Transverse colon (tissue), 4 donors: Measurements from ENCODE around the gene AZU1. TPM values are rescaled to one million over a fixed set of nuclear protein-coding genes. Genes with fewer than 3 reads are reported as not detected.
A peak's percentile ranks its signal among the peaks of the same experiment; 100 is the strongest.

ENCODE experiments used
- DNase-seq: peaks from one replicate; pipeline ENCODE4 v3.0.0-alpha.2; 2019
- H3K27ac ChIP-seq, 4 donors: fragments of 200-600 bp; sonication (generic); 2 replicates each; pipeline ENCODE4 v1.5.1; 2016 to 2018; ENCODE audit warnings: inconsistent platforms in 4 of 4
- H3K27me3 ChIP-seq: fragments of 200-600 bp; sonication (generic); 2 replicates; pipeline ENCODE4 v1.5.1; 2017; ENCODE audit warnings: inconsistent platforms
- H3K36me3 ChIP-seq, 4 donors: fragments of 200-600 bp; sonication (generic); 2 replicates each; pipeline ENCODE4 v1.5.1; 2017 to 2019; ENCODE audit warnings: inconsistent platforms in 4 of 4
- H3K4me1 ChIP-seq, 4 donors: fragments of 200-600 bp; sonication (generic); 2 replicates each; pipeline ENCODE4 v1.5.1; 2017 to 2020; ENCODE audit warnings: inconsistent platforms in 4 of 4
- H3K4me3 ChIP-seq, 4 donors: fragments of 200-600 bp; sonication (generic); 1 replicate in 1 of 4; 2 replicates in 3 of 4; pipeline versions ENCODE4 v1.5.1 to v1.6.1; 2017 to 2019; ENCODE audit warnings: inconsistent platforms in 4 of 4
- H3K9me3 ChIP-seq, 2 donors: fragments of 200-600 bp; sonication (generic); 2 replicates each; pipeline ENCODE4 v1.5.1; 2017 to 2019; ENCODE audit warnings: inconsistent platforms in 2 of 2
- EP300 ChIP-seq: sonication (generic); formaldehyde crosslinking; IDR thresholded peaks from one replicate; pipeline ENCODE4 v1.6.1; 2017; ENCODE audit warnings: antibody characterized with exemption, low read depth
- POLR2A ChIP-seq: fragments of 450-650 bp; IDR thresholded peaks from one replicate; pipeline ENCODE4 v1.6.1; 2016; ENCODE audit warnings: antibody characterized with exemption, mild to moderate bottlenecking, moderate library complexity
- POLR2AphosphoS5 ChIP-seq, 3 donors: sonication (generic); formaldehyde crosslinking; IDR thresholded peaks; one replicate each; pipeline ENCODE4 v1.6.1; 2016; ENCODE audit warnings: antibody characterized with exemption in 3 of 3
- WGBS, 2 donors: methylation state at CpG; one replicate each; pipeline ENCODE4 v1.1.5; 2018; ENCODE audit warnings: low coverage in 1 of 2; 5-methylcytosine and 5-hydroxymethylcytosine counted together
- in situ Hi-C, 4 donors: fragments of 200-750 bp; cut with MboI; loops; one replicate each; pipeline versions ENCODE4 v1.15.0 to v1.15.1; 2017; ENCODE audit warnings: low sequenced_read_pairs in 3 of 4, low pct_ligation_motif_present in 1 of 4, low pct_unique_long_range_greater_than_20kb in 1 of 4
- intact Hi-C: fragments of 100-400 bp; cut with DNase I; formaldehyde crosslinking; loops from one replicate; pipeline ENCODE4 v1.15.1; 2023; ENCODE audit warnings: low total_unique reads
- total RNA-seq, 4 donors: library from RNA; depleted of rRNA; stranded (reverse); fragments of >200 nt; gene quantifications; one replicate each; pipeline ENCODE4 v1.1.0, GENCODE V29; 2016
- TF ChIP-seq, protein P1 (sequence below), 5 experiments: fragments of 200-600 bp in 3 of 5; fragments of 450-650 bp in 2 of 5; sonication (generic) in 3 of 5; IDR thresholded peaks; 1 replicate in 2 of 5; 2 replicates in 3 of 5; pipeline ENCODE4 v1.5.1; 2016 to 2017; ENCODE audit warnings: antibody characterized with exemption in 5 of 5, inconsistent platforms in 3 of 5, mild to moderate bottlenecking in 2 of 5, moderate library complexity in 1 of 5

The AZU1 gene
- total RNA-seq, 4 donors from 2014 or later, result not detected

DNA sequence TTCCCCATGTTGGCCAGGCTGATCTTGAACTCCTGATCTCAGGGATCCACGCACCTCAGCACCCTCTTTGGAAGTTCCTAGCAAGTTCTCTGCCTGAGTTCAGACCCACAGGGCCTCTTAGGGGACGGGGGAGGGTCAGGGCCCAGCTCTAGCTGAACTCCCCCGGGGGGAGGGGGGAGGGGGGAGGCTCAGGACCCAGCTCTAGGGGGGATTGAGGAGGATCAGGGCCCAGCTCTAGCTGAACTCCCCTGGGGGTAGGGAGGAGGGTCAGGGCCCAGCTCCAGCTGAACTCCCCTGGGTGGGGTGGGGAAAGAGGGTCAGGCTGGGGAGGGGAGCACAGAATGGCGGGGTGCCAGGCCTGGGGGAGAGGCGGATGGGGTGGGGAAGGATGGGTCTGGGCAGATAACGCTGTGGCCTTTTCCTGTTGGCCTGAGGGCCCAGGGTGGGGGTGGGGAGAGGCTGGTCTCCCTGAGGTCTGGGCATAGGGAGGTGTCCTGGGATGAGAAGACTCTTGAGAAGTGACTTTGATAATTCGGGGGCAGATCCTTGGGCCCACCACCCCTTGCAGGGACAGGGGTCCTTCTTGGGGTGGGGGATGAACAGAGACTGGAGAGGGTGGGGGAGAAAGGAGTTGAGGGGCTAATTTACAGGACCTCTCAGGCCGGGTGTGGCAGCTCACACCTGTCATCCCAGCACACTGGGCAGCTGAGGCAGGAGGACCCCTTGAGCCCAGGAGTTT lies 35.9 kb upstream of the AZU1 start:
- H3K27ac ChIP-seq, result no peak overlapping the region

DNA sequence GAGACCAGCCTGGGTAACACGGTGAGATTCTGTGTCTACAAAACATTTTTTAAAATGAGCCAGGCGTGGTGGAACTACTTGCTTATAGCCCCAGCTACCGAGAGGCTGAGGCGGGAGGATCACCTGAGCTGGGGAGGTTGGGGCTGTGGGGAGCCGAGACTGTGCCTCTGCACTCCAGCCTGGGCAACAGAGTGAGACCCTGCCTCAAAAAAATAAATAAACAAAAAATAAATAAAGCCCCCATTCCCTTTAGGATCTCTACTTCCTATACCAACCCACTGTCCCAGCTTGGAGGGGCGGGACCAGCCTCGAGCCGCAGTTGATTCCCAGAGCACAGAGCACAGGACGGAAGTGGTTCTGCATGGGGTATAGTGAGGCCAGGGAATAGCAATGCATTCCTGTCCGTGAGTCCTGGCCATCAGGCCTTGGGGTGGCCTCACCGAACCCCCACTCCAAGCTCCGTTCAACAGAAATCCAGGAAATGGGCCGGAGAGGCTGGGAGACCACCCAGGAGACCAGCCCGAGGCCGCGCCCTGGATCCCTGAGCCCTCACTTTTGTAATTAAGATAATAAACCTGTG lies 35.2 kb upstream of the AZU1 start:
- H3K9me3 ChIP-seq, result no peaks in the 10 kb centered on the region
- no peak for DNase-seq
- no peaks in the 10 kb centered on the region for H3K27me3 ChIP-seq
- peaks cover 0 to 19% (median 11%) of the 10 kb centered on the region in 4 donors for H3K4me1 ChIP-seq
- intact Hi-C loops, result no loop called here
- H3K27ac ChIP-seq, result no peak overlapping the region
- 82% methylated on average over 16 of the region's 16 CpGs; no CpG with 5 or more reads in 1 of the 2 donors for WGBS, 2 donors
- in situ Hi-C loops, result no loop called here
- TF ChIP-seq POLR2A, result no peak
- TF ChIP-seq, protein P1, sequence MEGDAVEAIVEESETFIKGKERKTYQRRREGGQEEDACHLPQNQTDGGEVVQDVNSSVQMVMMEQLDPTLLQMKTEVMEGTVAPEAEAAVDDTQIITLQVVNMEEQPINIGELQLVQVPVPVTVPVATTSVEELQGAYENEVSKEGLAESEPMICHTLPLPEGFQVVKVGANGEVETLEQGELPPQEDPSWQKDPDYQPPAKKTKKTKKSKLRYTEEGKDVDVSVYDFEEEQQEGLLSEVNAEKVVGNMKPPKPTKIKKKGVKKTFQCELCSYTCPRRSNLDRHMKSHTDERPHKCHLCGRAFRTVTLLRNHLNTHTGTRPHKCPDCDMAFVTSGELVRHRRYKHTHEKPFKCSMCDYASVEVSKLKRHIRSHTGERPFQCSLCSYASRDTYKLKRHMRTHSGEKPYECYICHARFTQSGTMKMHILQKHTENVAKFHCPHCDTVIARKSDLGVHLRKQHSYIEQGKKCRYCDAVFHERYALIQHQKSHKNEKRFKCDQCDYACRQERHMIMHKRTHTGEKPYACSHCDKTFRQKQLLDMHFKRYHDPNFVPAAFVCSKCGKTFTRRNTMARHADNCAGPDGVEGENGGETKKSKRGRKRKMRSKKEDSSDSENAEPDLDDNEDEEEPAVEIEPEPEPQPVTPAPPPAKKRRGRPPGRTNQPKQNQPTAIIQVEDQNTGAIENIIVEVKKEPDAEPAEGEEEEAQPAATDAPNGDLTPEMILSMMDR (IDR thresholded peaks at IDR 0.05), result no peak
- no peak for TF ChIP-seq POLR2AphosphoS5 (IDR thresholded peaks at IDR 0.05)
- TF ChIP-seq EP300, result no peak
- H3K36me3 ChIP-seq, result no peaks in the 10 kb centered on the region
- H3K4me3 ChIP-seq, result no peak overlapping the region

More for the DNA sequence above, 35.9 kb upstream of the AZU1 start:
- DNase-seq, result no peak
- Histone ChIP-seq H3K9me3 (no peaks in the 10 kb centered on the region), H3K36me3 (no peaks in the 10 kb centered on the region), H3K4me1 (peaks cover 0 to 19% (median 11%) of the 10 kb centered on the region in 4 donors), H3K4me3 (no peak overlapping the region), H3K27me3 (no peaks in the 10 kb centered on the region)
- in situ Hi-C loops (no loop called here), intact Hi-C loops (no loop called here)
- no peak for TF ChIP-seq POLR2AphosphoS5 (IDR thresholded peaks at IDR 0.05)
- TF ChIP-seq, protein P1 (IDR thresholded peaks at IDR 0.05), result no peak
- no peak for TF ChIP-seq POLR2A
- no peak for TF ChIP-seq EP300
- WGBS, 2 donors, result 63 to 67% methylated on average over 4 to 8 of the region's 8 CpGs

DNA sequence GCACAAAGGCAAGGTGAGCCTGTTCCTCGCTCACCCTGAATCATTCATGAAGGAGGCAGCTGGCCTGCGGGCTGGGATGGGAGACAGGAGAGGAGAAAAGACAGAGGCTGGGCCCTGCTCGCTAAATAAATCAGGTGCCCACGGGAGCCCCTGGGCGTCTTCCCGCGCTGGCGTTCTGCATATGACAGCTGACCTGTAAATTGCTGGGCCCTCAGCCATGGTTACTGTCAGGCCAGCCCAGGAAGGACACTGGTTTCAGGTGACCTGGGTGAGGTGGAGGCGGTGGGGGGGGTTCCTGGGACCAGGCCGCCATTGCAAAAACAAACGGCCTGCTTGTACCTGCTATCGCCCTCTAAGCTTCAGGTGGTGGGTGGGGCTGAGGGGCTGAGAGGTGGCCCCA lies 33.8 kb upstream of the AZU1 start:
- DNase-seq, result no peak
- no peaks in the 10 kb centered on the region for H3K36me3 ChIP-seq
- no peaks in the 10 kb centered on the region for H3K27me3 ChIP-seq
- H3K9me3 ChIP-seq, result no peaks in the 10 kb centered on the region
- H3K4me1 ChIP-seq, result peaks cover 0 to 19% (median 11%) of the 10 kb centered on the region in 4 donors
- H3K4me3 ChIP-seq, result no peak overlapping the region
- TF ChIP-seq POLR2A (no peak), POLR2AphosphoS5 (IDR thresholded peaks at IDR 0.05) (no peak), EP300 (no peak)
- TF ChIP-seq, protein P1 (IDR thresholded peaks at IDR 0.05), result no peak
- 94% methylated on average over 12 of the region's 12 CpGs; no CpG with 5 or more reads in 1 of the 2 donors for WGBS, 2 donors
- in situ Hi-C loops, result no loop called here
- H3K27ac ChIP-seq, result no peak overlapping the region
- intact Hi-C loops, result no loop called here

DNA sequence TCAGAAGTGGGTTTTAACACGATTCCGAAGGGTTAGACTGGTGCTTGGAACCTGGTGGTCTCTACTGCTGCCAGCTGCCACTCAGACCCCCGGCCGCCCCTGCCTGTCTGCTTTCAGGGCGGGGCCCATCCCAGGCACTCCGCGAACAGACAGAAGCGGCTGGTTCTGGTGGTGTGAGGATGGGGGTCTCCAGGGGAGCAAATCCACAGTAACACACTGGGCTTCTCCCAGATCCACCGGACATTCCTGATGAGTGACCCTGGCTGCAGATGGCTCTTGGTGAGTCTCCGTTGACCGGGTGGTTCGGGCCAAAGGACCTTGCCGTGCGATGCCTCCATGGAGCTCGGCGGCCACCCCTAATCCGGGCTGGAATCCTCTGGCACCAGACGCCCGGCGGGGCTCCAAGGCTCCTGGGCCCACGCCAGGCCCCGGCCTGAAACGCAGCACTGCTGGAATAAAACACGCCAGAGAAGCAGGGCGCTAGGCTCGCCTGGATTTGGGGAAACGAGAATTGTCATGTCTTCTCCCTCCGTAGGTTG lies 32.5 kb upstream of the AZU1 start:
- intact Hi-C loops, result no loop called here

More for the DNA sequence above, 32.5 kb upstream of the AZU1 start:
- H3K36me3 ChIP-seq, result no peaks in the 10 kb centered on the region
- in situ Hi-C loops, result no loop called here
- peak overlapping the region; percentile 2 to 93 (median 52) for H3K27ac ChIP-seq
- no peak for DNase-seq
- H3K9me3 ChIP-seq, result no peaks in the 10 kb centered on the region
- H3K4me1 ChIP-seq, result peaks cover 8 to 29% (median 23%) of the 10 kb centered on the region in 4 donors
- TF ChIP-seq EP300 (no peak), POLR2A (no peak), POLR2AphosphoS5 (IDR thresholded peaks at IDR 0.05) (no peak)
- TF ChIP-seq, protein P1 (IDR thresholded peaks at IDR 0.05), result no peak
- 73% methylated on average over 28 of the region's 28 CpGs; no CpG with 5 or more reads in 1 of the 2 donors for WGBS, 2 donors
- H3K27me3 ChIP-seq, result no peaks in the 10 kb centered on the region
- H3K4me3 ChIP-seq, result no peak overlapping the region
